Duodenal mucosa (tissue), 2 donors: ENCODE data around the gene FNBP1.

Source experiments
- H3K27ac ChIP-seq: one replicate; pipeline ENCODE4 v1.7.0; 2013; ENCODE audit warnings: low read depth, low read length
- H3K27me3 ChIP-seq, 2 donors: one replicate each; pipeline ENCODE4 v1.7.0; 2013; ENCODE audit warnings: low read length in 2 of 2, control low read depth in 1 of 2; ENCODE audit not compliant: insufficient read depth in 2 of 2, control insufficient read depth in 1 of 2
- H3K36me3 ChIP-seq, 2 donors: one replicate each; pipeline ENCODE4 v1.7.0; 2013; ENCODE audit warnings: low read length in 2 of 2, control low read depth in 1 of 2; ENCODE audit not compliant: insufficient read depth in 2 of 2, control insufficient read depth in 1 of 2
- H3K4me1 ChIP-seq, 2 donors: one replicate each; pipeline ENCODE4 v1.7.0; 2013; ENCODE audit warnings: low read length in 2 of 2, control low read depth in 1 of 2; ENCODE audit not compliant: insufficient read depth in 2 of 2, control insufficient read depth in 1 of 2
- H3K4me3 ChIP-seq, 2 donors: one replicate each; pipeline ENCODE4 v1.7.0; 2013; ENCODE audit warnings: low read length in 2 of 2, low read depth in 1 of 2
- H3K9ac ChIP-seq, 2 donors: one replicate each; pipeline ENCODE4 v1.7.0; 2013; ENCODE audit warnings: low read length in 2 of 2, low read depth in 1 of 2
- H3K9me3 ChIP-seq, 2 donors: one replicate each; pipeline ENCODE4 v1.7.0; 2013; ENCODE audit warnings: low read length in 2 of 2, control low read depth in 1 of 2; ENCODE audit not compliant: control insufficient read depth in 1 of 2

The FNBP1 gene

GRCh38 chr9:130049431-130050210 lies 6.6 kb upstream of the FNBP1 start:
- Histone ChIP-seq H3K27ac (no peak overlapping the region), H3K9ac (no peak overlapping the region), H3K4me1 (peaks cover 12 to 17% of the 10 kb centered on the region in 2 donors), H3K36me3 (no peaks in the 10 kb centered on the region), H3K27me3 (peaks cover 0 to 3% of the 10 kb centered on the region in 2 donors), H3K9me3 (no peaks in the 10 kb centered on the region), H3K4me3 (no peak overlapping the region)

GRCh38 chr9:130045725-130046450 lies 2.9 kb upstream of the FNBP1 start:
- peaks cover 9 to 25% of the 10 kb centered on the region in 2 donors for H3K4me1 ChIP-seq
- H3K27ac ChIP-seq = no peak overlapping the region
- peak overlapping the region in 1 of 2 donors; percentile 6 for H3K9ac ChIP-seq
- H3K36me3 ChIP-seq = no peaks in the 10 kb centered on the region
- H3K9me3 ChIP-seq = no peaks in the 10 kb centered on the region
- H3K27me3 ChIP-seq = peaks cover 19 to 22% of the 10 kb centered on the region in 2 donors
- no peak overlapping the region for H3K4me3 ChIP-seq

GRCh38 chr9:130043654-130044623 lies 950 bp upstream of the FNBP1 start:
- Histone ChIP-seq H3K4me3 (peak overlapping the region; percentile 71 to 79), H3K4me1 (peaks cover 9 to 26% of the 10 kb centered on the region in 2 donors), H3K27ac (peak overlapping the region; percentile 72), H3K9ac (peak overlapping the region; percentile 58 to 84), H3K9me3 (no peaks in the 10 kb centered on the region), H3K36me3 (no peaks in the 10 kb centered on the region), H3K27me3 (peaks cover 19 to 22% of the 10 kb centered on the region in 2 donors)

- no peaks in the 10 kb centered on the region for H3K9me3 ChIP-seq
- peaks cover 19 to 22% of the 10 kb centered on the region in 2 donors for H3K27me3 ChIP-seq
- H3K9ac ChIP-seq = peak overlapping the region; percentile 70 to 78
- H3K4me1 ChIP-seq = peaks cover 9 to 26% of the 10 kb centered on the region in 2 donors
- peak overlapping the region; percentile 81 for H3K27ac ChIP-seq
- no peaks in the 10 kb centered on the region for H3K36me3 ChIP-seq
- H3K4me3 ChIP-seq = peak overlapping the region; percentile 77 to 79
Observed at GRCh38 chr9:130042406-130042884, 544 bp downstream of the FNBP1 start.

- peak overlapping the region; percentile 81 for H3K27ac ChIP-seq
- no peaks in the 10 kb centered on the region for H3K9me3 ChIP-seq
- peak overlapping the region; percentile 70 to 78 for H3K9ac ChIP-seq
- peaks cover 19 to 22% of the 10 kb centered on the region in 2 donors for H3K27me3 ChIP-seq
- H3K4me3 ChIP-seq = peak overlapping the region; percentile 77 to 79
- peaks cover 9 to 26% of the 10 kb centered on the region in 2 donors for H3K4me1 ChIP-seq
- H3K36me3 ChIP-seq = no peaks in the 10 kb centered on the region
Observed at GRCh38 chr9:130041648-130042405, 1.2 kb downstream of the FNBP1 start.

GRCh38 chr9:130040984-130041647 lies 1.9 kb downstream of the FNBP1 start:
- peaks cover 19 to 22% of the 10 kb centered on the region in 2 donors for H3K27me3 ChIP-seq
- peaks cover 13 to 29% of the 10 kb centered on the region in 2 donors for H3K4me1 ChIP-seq
- H3K4me3 ChIP-seq = peak overlapping the region; percentile 77 to 79
- H3K27ac ChIP-seq = no peak overlapping the region
- no peaks in the 10 kb centered on the region for H3K9me3 ChIP-seq
- H3K36me3 ChIP-seq = no peaks in the 10 kb centered on the region
- H3K9ac ChIP-seq = peak overlapping the region; percentile 70 to 78

- Histone ChIP-seq H3K27me3 (peaks cover 19% of the 10 kb centered on the region in 2 donors), H3K4me1 (peaks cover 9 to 25% of the 10 kb centered on the region in 2 donors), H3K9me3 (no peaks in the 10 kb centered on the region), H3K36me3 (no peaks in the 10 kb centered on the region), H3K9ac (no peak overlapping the region), H3K4me3 (peak overlapping the region; percentile 26 to 40), H3K27ac (no peak overlapping the region)
Observed at GRCh38 chr9:130039528-130040147, 3.4 kb downstream of the FNBP1 start.

- H3K4me1 ChIP-seq = peaks cover 7 to 9% of the 10 kb centered on the region in 2 donors
- H3K9ac ChIP-seq = no peak overlapping the region
- no peaks in the 10 kb centered on the region for H3K36me3 ChIP-seq
- peaks cover 2% of the 10 kb centered on the region in 2 donors for H3K27me3 ChIP-seq
- no peak overlapping the region for H3K27ac ChIP-seq
- H3K9me3 ChIP-seq = no peaks in the 10 kb centered on the region
- no peak overlapping the region for H3K4me3 ChIP-seq
Observed at GRCh38 chr9:130036099-130036498, 6.9 kb downstream of the FNBP1 start.
